Stomach (tissue), 4 donors: Measurements from ENCODE around the gene GULP1.

ENCODE experiments used
- CTCF ChIP-seq, 7 experiments: fragments of 450-650 bp in 4 of 7; fragments of 200-600 bp in 3 of 7; sonication (generic) in 3 of 7; IDR thresholded peaks; one replicate each; pipeline ENCODE4 v1.5.1; 2016 to 2019; ENCODE audit warnings: antibody characterized with exemption in 7 of 7, control low read depth in 2 of 7, mild to moderate bottlenecking in 1 of 7
- EP300 ChIP-seq: sonication (generic); formaldehyde crosslinking; IDR thresholded peaks from one replicate; pipeline ENCODE4 v1.6.1; 2017; ENCODE audit warnings: antibody characterized with exemption
- POLR2A ChIP-seq, 4 donors: fragments of 450-650 bp; IDR thresholded peaks; one replicate each; pipeline ENCODE4 v1.6.1; 2016; ENCODE audit warnings: antibody characterized with exemption in 4 of 4, control low read depth in 2 of 4, mild to moderate bottlenecking in 1 of 4, moderate library complexity in 1 of 4
- POLR2AphosphoS5 ChIP-seq, 3 donors: sonication (generic); formaldehyde crosslinking; IDR thresholded peaks; one replicate each; pipeline ENCODE4 v1.6.1; 2016; ENCODE audit warnings: antibody characterized with exemption in 3 of 3

GRCh38 chr2:188285774-188286173, 5.9 kb upstream of the GULP1 start:
- TF ChIP-seq CTCF (IDR thresholded peaks at IDR 0.05) (no peak), EP300 (no peak), POLR2AphosphoS5 (IDR thresholded peaks at IDR 0.05) (no peak), POLR2A (IDR thresholded peaks at IDR 0.05) (no peak)
